ENCODE data around the gene PPP2R2B.
"Not testable (repeated sequence)": the region's sequence is repeated elsewhere in the genome, so short reads cannot be mapped to it uniquely, and the experiment has no call there.

The PPP2R2B gene

GRCh38 chr5:146620669-146621051 lies 257.9 kb downstream of the PPP2R2B start:
- TF ChIP-seq CTCF (IDR thresholded peaks at IDR 0.05; ENCODE audit: borderline replicate concordance, insufficient read depth, low read depth, low read length), result no peak
- H3K4me3 ChIP-seq (ENCODE audit: low read depth, low read length), result no peak overlapping the region

- no peak overlapping the region for H3K4me3 ChIP-seq (ENCODE audit: low read depth, low read length)
- no peak for TF ChIP-seq CTCF (IDR thresholded peaks at IDR 0.05; ENCODE audit: borderline replicate concordance, insufficient read depth, low read depth, low read length)
Observed at GRCh38 chr5:146620031-146620668, 258.4 kb downstream of the PPP2R2B start.

- no peak for TF ChIP-seq CTCF (IDR thresholded peaks at IDR 0.05; ENCODE audit: borderline replicate concordance, insufficient read depth, low read depth, low read length)
Observed at GRCh38 chr5:146618434-146618833, 260.1 kb downstream of the PPP2R2B start.

GRCh38 chr5:146609731-146610130 lies 268.8 kb downstream of the PPP2R2B start:
- not testable (repeated sequence) for H3K4me3 ChIP-seq (ENCODE audit: low read depth, low read length)

More at GRCh38 chr5:146618434-146618833, 260.1 kb downstream of the PPP2R2B start:
- H3K4me3 ChIP-seq (ENCODE audit: low read depth, low read length), result no peak overlapping the region

- TF ChIP-seq CTCF (IDR thresholded peaks at IDR 0.05; ENCODE audit: borderline replicate concordance, insufficient read depth, low read depth, low read length), result no peak
- H3K4me3 ChIP-seq (ENCODE audit: low read depth, low read length), result no peak overlapping the region
Observed at GRCh38 chr5:146607659-146608332, 270.8 kb downstream of the PPP2R2B start.

GRCh38 chr5:146606893-146607292 lies 271.7 kb downstream of the PPP2R2B start:
- H3K4me3 ChIP-seq (ENCODE audit: low read depth, low read length), result no peak overlapping the region
- no peak for TF ChIP-seq CTCF (IDR thresholded peaks at IDR 0.05; ENCODE audit: borderline replicate concordance, insufficient read depth, low read depth, low read length)

GRCh38 chr5:146600376-146600775 lies 278.2 kb downstream of the PPP2R2B start:
- no peak for TF ChIP-seq CTCF (IDR thresholded peaks at IDR 0.05; ENCODE audit: borderline replicate concordance, insufficient read depth, low read depth, low read length)
- no peak overlapping the region for H3K4me3 ChIP-seq (ENCODE audit: low read depth, low read length)
